Brain microvascular endothelial cell (primary cell): ENCODE data around the gene MAP3K14.

ENCODE experiments used
- DNase-seq: peaks from one replicate; pipeline ENCODE4 v3.0.0-alpha.2; 2020
- H3K27ac ChIP-seq: fragments of 250-450 bp; sonication (Bioruptor Pico); 2 replicates; pipeline ENCODE4 v1.5.1; 2020; ENCODE audit warnings: mild to moderate bottlenecking, moderate library complexity
- H3K27me3 ChIP-seq: fragments of 250-450 bp; sonication (Bioruptor Pico); replicated peaks from 2 replicates; pipeline ENCODE4 v1.5.1; 2020; ENCODE audit warnings: mild to moderate bottlenecking
- H3K36me3 ChIP-seq: fragments of 250-450 bp; sonication (Bioruptor Pico); replicated peaks from 2 replicates; pipeline ENCODE4 v1.5.1; 2020; ENCODE audit warnings: mild to moderate bottlenecking
- H3K4me3 ChIP-seq: 2 replicates; pipeline ENCODE4 v1.5.1; 2011; ENCODE audit warnings: low read depth, mild to moderate bottlenecking, control low read depth, low read length, moderate library complexity
- in situ Hi-C: cut with HindIII; loops from 2 replicates; pipeline ENCODE4 v1.10.0; 2017; ENCODE audit warnings: low sequenced_read_pairs, low pct_ligation_motif_present
- TF ChIP-seq, protein P1 (sequence below): IDR thresholded peaks from 2 replicates; pipeline ENCODE4 v1.5.1; 2011; ENCODE audit warnings: low read depth, mild to moderate bottlenecking, moderate library complexity, low read length, control low read depth, inconsistent platforms; ENCODE audit errors: missing control alignments

Gene MAP3K14

DNA sequence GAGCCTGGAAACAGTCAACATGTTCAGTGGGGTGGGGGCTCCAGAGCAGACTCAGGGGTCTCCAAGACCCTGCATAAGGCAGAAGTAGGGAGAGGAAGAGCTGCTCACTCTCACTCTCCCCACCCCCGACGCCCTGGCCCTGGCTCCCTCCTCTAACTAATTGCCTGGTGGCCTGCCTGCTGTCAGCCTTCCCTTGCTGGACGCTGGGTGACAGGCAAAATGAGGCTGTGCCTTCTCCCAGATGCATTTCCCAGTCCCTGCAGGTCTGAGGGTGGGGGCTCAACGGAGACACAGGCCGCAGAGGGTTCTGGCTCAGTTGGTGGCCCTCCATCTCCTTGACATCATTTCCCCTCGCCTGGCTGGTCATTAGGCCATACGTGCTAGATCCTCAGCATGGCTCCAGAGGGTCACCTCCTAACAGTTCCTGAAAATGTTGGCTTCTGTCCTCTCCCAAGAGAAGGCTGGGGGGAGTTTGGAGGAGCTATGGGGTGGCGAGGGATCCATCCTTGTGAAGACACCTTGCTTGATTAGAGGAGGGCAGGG is 93.8 kb downstream of the MAP3K14 start:
- in situ Hi-C loops: loop anchor here (25.0 kb wide), 1 partner anchor 164 kb away; no protein-coding TSS in a partner anchor
- DNase-seq: no peak
- TF ChIP-seq, protein P1, sequence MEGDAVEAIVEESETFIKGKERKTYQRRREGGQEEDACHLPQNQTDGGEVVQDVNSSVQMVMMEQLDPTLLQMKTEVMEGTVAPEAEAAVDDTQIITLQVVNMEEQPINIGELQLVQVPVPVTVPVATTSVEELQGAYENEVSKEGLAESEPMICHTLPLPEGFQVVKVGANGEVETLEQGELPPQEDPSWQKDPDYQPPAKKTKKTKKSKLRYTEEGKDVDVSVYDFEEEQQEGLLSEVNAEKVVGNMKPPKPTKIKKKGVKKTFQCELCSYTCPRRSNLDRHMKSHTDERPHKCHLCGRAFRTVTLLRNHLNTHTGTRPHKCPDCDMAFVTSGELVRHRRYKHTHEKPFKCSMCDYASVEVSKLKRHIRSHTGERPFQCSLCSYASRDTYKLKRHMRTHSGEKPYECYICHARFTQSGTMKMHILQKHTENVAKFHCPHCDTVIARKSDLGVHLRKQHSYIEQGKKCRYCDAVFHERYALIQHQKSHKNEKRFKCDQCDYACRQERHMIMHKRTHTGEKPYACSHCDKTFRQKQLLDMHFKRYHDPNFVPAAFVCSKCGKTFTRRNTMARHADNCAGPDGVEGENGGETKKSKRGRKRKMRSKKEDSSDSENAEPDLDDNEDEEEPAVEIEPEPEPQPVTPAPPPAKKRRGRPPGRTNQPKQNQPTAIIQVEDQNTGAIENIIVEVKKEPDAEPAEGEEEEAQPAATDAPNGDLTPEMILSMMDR: no peak
- H3K36me3 ChIP-seq: no peaks in the 10 kb centered on the region
- H3K27me3 ChIP-seq: peaks cover 15% of the 10 kb centered on the region
- no peak overlapping the region for H3K27ac ChIP-seq
- peak overlapping the region; percentile 44 for H3K4me3 ChIP-seq

- peaks cover 15% of the 10 kb centered on the region for H3K27me3 ChIP-seq
- in situ Hi-C loops: loop anchor here (25.0 kb wide), 1 partner anchor 165 kb away; no protein-coding TSS in a partner anchor
- H3K27ac ChIP-seq: no peak overlapping the region
- no peak for DNase-seq
- H3K4me3 ChIP-seq: peak overlapping the region; percentile 44
- no peaks in the 10 kb centered on the region for H3K36me3 ChIP-seq
- TF ChIP-seq, protein P1: no peak
Measured at GRCh38 chr17:45222289-45222995, 94.4 kb downstream of the MAP3K14 start.

- H3K27me3 ChIP-seq: peaks cover 15% of the 10 kb centered on the region
- no peak for DNase-seq
- TF ChIP-seq, protein P1: no peak
- H3K4me3 ChIP-seq: peak overlapping the region; percentile 44
- no peaks in the 10 kb centered on the region for H3K36me3 ChIP-seq
- in situ Hi-C loops: loop anchor here (25.0 kb wide), 1 partner anchor 165 kb away; no protein-coding TSS in a partner anchor
- H3K27ac ChIP-seq: no peak overlapping the region
Measured at GRCh38 chr17:45222014-45222288, 94.9 kb downstream of the MAP3K14 start.

DNA sequence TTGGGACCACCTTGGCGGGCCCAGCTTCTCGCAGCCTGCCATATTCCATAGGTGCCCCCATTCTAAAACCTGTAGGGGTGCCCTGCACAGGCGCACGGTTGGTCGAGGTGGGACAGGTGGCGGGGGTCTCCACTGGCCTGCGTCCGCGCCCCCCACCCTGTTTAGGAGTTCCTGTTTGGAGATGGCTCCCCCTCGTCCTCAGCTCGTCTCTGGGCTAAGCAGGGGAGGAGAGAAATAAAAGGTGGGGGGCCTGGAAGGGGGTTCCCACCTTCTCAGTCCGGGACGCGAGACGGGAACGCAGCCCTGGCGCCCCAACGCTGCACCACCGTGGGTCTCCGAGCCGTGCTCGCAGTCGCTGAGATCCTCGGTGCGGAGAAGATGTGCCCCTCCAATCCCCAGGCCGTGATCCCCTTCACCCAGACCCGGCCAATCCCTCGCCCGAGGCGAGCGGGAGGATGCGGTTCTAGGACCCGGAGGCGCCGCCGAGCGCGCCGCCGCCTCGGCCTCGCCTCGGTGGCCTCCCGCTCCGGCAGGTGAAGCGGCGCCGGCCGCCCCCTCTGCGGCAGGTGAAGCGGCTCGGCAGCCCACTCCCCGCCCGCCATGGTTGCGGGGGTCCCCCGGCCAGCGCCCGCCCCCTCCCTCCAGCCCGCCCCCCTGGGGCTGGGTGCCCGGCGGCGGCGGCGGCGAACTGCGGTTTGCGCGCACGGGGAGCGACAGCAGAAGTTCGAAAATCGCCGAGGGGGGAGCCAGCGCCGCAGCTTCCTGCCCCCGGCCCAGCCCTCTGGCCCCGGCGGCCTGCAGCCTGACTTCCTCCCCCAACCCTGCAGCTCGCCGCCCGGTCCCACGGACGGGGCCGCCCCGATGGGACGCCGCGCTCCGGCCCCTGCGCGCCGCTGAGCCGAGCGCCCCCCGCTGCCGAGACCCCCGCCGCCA is 95.5 kb downstream of the MAP3K14 start, which contains the start of gene FMNL1:
Gene FMNL1, plus strand, starts transcription at position 805 of the 933 bp plus-strand sequence. CDS start 240 bp downstream, outside the sequence.
- Histone ChIP-seq H3K27ac (no peak within 1 kb of the TSS), H3K4me3 (peak within 1 kb of the TSS; percentile 44), H3K36me3 (no peaks in the 10 kb centered on the region), H3K27me3 (peaks cover 15% of the 10 kb centered on the region)
- TF ChIP-seq, protein P1: no peak
- no peak for DNase-seq
- in situ Hi-C loops: loop anchor here (25.0 kb wide), 1 partner anchor 166 kb away; no protein-coding TSS in a partner anchor

DNA sequence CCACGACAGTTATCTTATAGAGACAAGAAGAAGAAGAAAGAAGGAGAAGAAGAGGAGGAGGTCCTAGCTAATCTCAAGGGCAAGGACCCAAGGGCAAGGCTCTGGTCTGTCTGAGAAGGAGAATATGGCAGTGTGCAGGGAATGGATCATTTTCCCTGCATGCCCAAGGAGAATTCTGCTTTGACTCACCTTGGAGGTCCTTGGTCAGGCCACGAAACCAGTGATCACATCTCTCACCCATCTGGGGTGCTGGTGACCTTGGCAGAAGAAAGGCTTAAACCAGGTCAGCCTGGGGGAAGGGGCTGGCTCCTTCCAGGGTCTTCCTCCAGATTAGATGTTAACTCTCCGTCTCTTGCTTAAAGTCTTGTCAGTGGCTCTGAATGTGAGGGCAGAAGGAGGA is 96.7 kb downstream of the MAP3K14 start:
- TF ChIP-seq, protein P1: no peak
- H3K36me3 ChIP-seq: no peaks in the 10 kb centered on the region
- H3K27ac ChIP-seq: no peak overlapping the region
- in situ Hi-C loops: loop anchor here (25.0 kb wide), 1 partner anchor 167 kb away; no protein-coding TSS in a partner anchor
- no peak for DNase-seq
- H3K4me3 ChIP-seq: no peak overlapping the region
- peaks cover 15% of the 10 kb centered on the region for H3K27me3 ChIP-seq
